GM23338 (cell line): ENCODE measurements around the gene DPY19L1.

Source experiments
- CTCF ChIP-seq, 2 experiments: fragments of 200-600 bp in 1 of 2; sonication (generic) in 1 of 2; conservative IDR thresholded peaks; 2 replicates each; pipeline versions ENCODE4 v1.5.1 to v1.6.1; 2016 to 2017; ENCODE audit warnings: antibody characterized with exemption in 2 of 2, low read depth in 2 of 2, mild to moderate bottlenecking in 2 of 2, moderate library complexity in 1 of 2
- EZH2 ChIP-seq: fragments of 200-600 bp; sonication (generic); IDR thresholded peaks from one replicate; pipeline ENCODE4 v1.8.0; 2017; ENCODE audit warnings: antibody characterized with exemption, mild to moderate bottlenecking, low read depth; ENCODE audit not compliant: unreplicated experiment
- JUNB ChIP-seq: IDR thresholded peaks from one replicate; pipeline ENCODE4 v1.6.1; 2016; ENCODE audit warnings: antibody characterized with exemption; ENCODE audit not compliant: unreplicated experiment
- POLR2AphosphoS5 ChIP-seq: IDR thresholded peaks from 2 replicates; pipeline ENCODE4 v1.6.1; 2016; ENCODE audit warnings: antibody characterized with exemption, low read depth
- REST ChIP-seq: IDR thresholded peaks from one replicate; pipeline ENCODE4 v1.6.1; 2018; ENCODE audit warnings: antibody characterized with exemption; ENCODE audit not compliant: unreplicated experiment

- TF ChIP-seq POLR2AphosphoS5 (no peak), CTCF (conservative IDR thresholded peaks at IDR 0.05; ENCODE audit: low read depth in 2 of 2) (no peak), EZH2 (no peak), JUNB (no peak), REST (no peak)
These were observed 105.5 kb downstream of the DPY19L1 start for GRCh38 chr7:34931739-34932138.
